IPS-15b (cell line): ENCODE results near the gene GPR139.

ENCODE experiments used
- H3K27me3 ChIP-seq: one replicate; pipeline ENCODE4 v1.6.1; 2013; ENCODE audit warnings: low read length; ENCODE audit not compliant: control insufficient read depth, insufficient read depth
- H3K36me3 ChIP-seq: one replicate; pipeline ENCODE4 v1.6.1; 2013; ENCODE audit warnings: low read length; ENCODE audit not compliant: control insufficient read depth, insufficient read depth
- H3K4me1 ChIP-seq: one replicate; pipeline ENCODE4 v1.6.1; 2013; ENCODE audit warnings: mild to moderate bottlenecking, low read length; ENCODE audit not compliant: control insufficient read depth, insufficient read depth
- H3K4me3 ChIP-seq: one replicate; pipeline ENCODE4 v1.5.1; 2013; ENCODE audit warnings: low read depth, low read length
- H3K9ac ChIP-seq: one replicate; pipeline ENCODE4 v1.6.1; 2013; ENCODE audit warnings: low read depth, mild to moderate bottlenecking, low read length
- H3K9me3 ChIP-seq: one replicate; pipeline ENCODE4 v1.6.1; 2013; ENCODE audit warnings: mild to moderate bottlenecking, low read length; ENCODE audit not compliant: control insufficient read depth, insufficient read depth

Gene GPR139

GRCh38 chr16:20004931-20005330 lies 68.8 kb downstream of the GPR139 start:
- H3K4me3 ChIP-seq: no peak overlapping the region
- H3K36me3 ChIP-seq: no peaks in the 10 kb centered on the region
- no peaks in the 10 kb centered on the region for H3K4me1 ChIP-seq
- H3K9me3 ChIP-seq: no peaks in the 10 kb centered on the region
- H3K27me3 ChIP-seq: no peaks in the 10 kb centered on the region
- H3K9ac ChIP-seq: no peak overlapping the region

- Histone ChIP-seq H3K9ac (no peak overlapping the region), H3K4me1 (no peaks in the 10 kb centered on the region), H3K36me3 (no peaks in the 10 kb centered on the region), H3K4me3 (no peak overlapping the region), H3K27me3 (no peaks in the 10 kb centered on the region), H3K9me3 (no peaks in the 10 kb centered on the region)
These were observed 70.8 kb downstream of the GPR139 start for GRCh38 chr16:20002936-20003335.

DNA sequence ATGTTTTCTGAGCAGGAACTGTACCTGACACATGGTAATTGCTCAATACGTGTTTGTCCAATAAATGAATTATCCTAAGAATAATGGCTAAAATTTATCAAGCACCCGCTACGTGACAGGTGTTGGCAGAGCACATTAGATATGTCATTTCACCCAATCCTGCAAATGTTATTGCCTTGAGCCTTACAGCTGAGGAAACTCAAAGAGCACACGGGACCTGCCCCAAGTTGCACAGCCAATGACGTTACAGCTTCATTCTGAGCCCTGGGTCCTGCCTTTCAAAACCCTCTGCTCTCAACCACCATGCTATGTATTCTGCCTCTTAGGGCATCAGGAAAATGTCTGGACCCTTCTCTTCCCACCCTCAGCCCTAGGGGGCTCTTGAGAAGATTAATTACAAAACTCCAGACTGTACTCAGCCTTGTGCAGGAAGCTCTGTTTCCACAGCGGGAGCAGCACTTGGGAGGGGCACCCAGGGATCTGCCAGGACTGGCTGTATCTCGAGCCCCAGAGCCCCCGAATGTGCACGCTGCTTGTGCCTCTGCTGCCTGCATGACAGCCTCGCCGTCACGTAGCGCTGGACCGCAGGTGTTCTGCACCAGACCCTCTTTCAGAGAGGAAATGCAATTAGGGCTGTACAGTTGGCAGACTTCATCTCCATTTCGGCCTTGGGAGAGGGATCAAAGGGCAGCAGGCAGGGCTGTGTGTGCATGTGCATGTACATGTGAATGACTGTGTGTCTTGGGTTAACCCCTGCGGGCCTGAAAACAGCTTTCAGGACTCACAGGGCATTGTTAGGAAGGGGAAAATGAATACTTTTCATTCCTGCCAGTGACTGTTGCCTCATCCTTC lies 71.6 kb downstream of the GPR139 start:
- no peaks in the 10 kb centered on the region for H3K4me1 ChIP-seq
- H3K9me3 ChIP-seq: no peaks in the 10 kb centered on the region
- H3K4me3 ChIP-seq: no peak overlapping the region
- no peaks in the 10 kb centered on the region for H3K27me3 ChIP-seq
- H3K36me3 ChIP-seq: no peaks in the 10 kb centered on the region
- H3K9ac ChIP-seq: no peak overlapping the region

DNA sequence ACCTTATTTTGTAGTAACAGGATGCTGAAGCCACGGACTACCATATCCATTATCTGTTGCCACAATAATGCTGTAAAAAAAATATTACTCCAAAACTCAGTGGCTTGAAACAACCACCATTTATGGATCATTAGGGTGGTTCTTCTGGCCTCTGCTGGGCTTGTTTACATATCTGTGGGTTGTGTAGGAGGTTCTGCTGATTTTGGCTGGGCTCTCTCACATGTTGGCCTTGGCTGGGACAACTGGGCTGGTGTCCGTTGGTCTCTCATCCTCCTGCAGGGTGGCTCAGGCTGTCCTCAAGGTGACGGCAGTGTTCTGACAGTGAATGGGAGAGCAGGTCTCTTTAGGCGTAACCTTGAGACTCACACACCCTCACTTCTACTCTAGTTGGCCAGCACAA lies 76.0 kb downstream of the GPR139 start:
- H3K4me3 ChIP-seq: no peak overlapping the region
- H3K9ac ChIP-seq: no peak overlapping the region
- H3K4me1 ChIP-seq: no peaks in the 10 kb centered on the region
- H3K27me3 ChIP-seq: no peaks in the 10 kb centered on the region
- no peaks in the 10 kb centered on the region for H3K9me3 ChIP-seq
- no peaks in the 10 kb centered on the region for H3K36me3 ChIP-seq

DNA sequence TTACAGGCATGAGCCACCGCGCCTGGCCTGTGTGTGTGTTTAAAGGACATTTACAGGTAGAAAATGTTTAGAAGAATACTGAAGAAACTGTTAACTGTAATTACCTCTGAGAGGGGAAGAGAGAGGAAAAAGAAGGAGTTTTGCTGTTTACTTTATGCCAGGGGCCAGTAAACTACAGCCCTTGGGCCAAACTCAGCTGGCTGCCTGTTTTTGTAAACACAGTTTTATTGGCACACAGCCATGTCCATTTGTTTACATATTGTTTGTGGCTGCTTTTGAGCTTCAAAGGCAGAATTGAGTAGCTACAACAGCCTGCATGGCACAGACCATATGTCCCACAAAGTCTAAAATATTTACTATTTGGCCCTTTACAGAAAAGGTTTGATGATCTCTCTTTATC lies 76.4 kb downstream of the GPR139 start:
- Histone ChIP-seq H3K36me3 (no peaks in the 10 kb centered on the region), H3K9ac (no peak overlapping the region), H3K9me3 (no peaks in the 10 kb centered on the region), H3K27me3 (no peaks in the 10 kb centered on the region), H3K4me1 (no peaks in the 10 kb centered on the region), H3K4me3 (no peak overlapping the region)

GRCh38 chr16:19994466-19995170 lies 79.1 kb downstream of the GPR139 start:
- Histone ChIP-seq H3K9me3 (no peaks in the 10 kb centered on the region), H3K4me3 (no peak overlapping the region), H3K36me3 (no peaks in the 10 kb centered on the region), H3K9ac (no peak overlapping the region), H3K4me1 (no peaks in the 10 kb centered on the region), H3K27me3 (no peaks in the 10 kb centered on the region)

GRCh38 chr16:19991614-19992013 lies 82.1 kb downstream of the GPR139 start:
- Histone ChIP-seq H3K27me3 (no peaks in the 10 kb centered on the region), H3K9me3 (no peaks in the 10 kb centered on the region), H3K36me3 (no peaks in the 10 kb centered on the region), H3K4me1 (no peaks in the 10 kb centered on the region), H3K4me3 (no peak overlapping the region), H3K9ac (no peak overlapping the region)

GRCh38 chr16:19984135-19984534 lies 89.6 kb downstream of the GPR139 start:
- no peaks in the 10 kb centered on the region for H3K36me3 ChIP-seq
- H3K4me1 ChIP-seq: peaks cover 8% of the 10 kb centered on the region
- no peak overlapping the region for H3K9ac ChIP-seq
- H3K9me3 ChIP-seq: no peaks in the 10 kb centered on the region
- H3K4me3 ChIP-seq: no peak overlapping the region
- no peaks in the 10 kb centered on the region for H3K27me3 ChIP-seq
